A549 (cell line): ENCODE data around the gene CCDC170. TPM values are rescaled to one million over a fixed set of nuclear protein-coding genes. Genes with fewer than 3 reads are reported as not detected.

Source experiments
- ATAC-seq, 2 experiments: fragments of 200-7000 bp in 1 of 2; fragments of >200 bp in 1 of 2; cut with Nextera tagmentation in 1 of 2; cut with Tn5 transposase in 1 of 2; 3 replicates each; pipeline versions ENCODE4 v1.8.0 to v1.9.1; 2018 to 2020; ENCODE audit warnings: mild to moderate bottlenecking in 1 of 2, moderate library complexity in 1 of 2
- CTCF ChIA-PET: fragments of 300-600 bp; sonication (Branson Sonifier 250); formaldehyde crosslinking; extraction: SDS; loops from one replicate; lab custom pipeline; 2021; ENCODE audit warnings: antibody characterized with exemption, inconsistent platforms; lab: Yijun Ruan, JAX
- POLR2A ChIA-PET: fragments of 350-600 bp; formaldehyde crosslinking; extraction: SDS; loops from one replicate; lab custom pipeline; 2021; ENCODE audit warnings: antibody characterized with exemption, inconsistent platforms; lab: Yijun Ruan, JAX
- DNase-seq, 2 experiments: peaks; one replicate each; pipeline versions ENCODE4 v3.0.0 to v3.0.0-alpha.2; 2011 to 2016; ENCODE audit warnings: low read depth in 1 of 2, low spot score in 1 of 2
- FAIRE-seq: peaks from 2 replicates; lab custom pipeline; 2011; peaks lifted over from hg19 to GRCh38; lab: Jason Lieb, UNC
- H3K27ac ChIP-seq, 2 experiments: fragments of >200 bp; sonication (Bioruptor Twin); formaldehyde crosslinking; 3 replicates each; pipeline ENCODE4 v1.5.1; 2016 to 2017
- H3K4me1 ChIP-seq: fragments of >200 bp; sonication (Bioruptor Twin); formaldehyde crosslinking; 3 replicates; pipeline ENCODE4 v1.6.1; 2016
- H3K4me2 ChIP-seq: fragments of >200 bp; sonication (Bioruptor Twin); formaldehyde crosslinking; 3 replicates; pipeline ENCODE4 v1.6.1; 2016
- H3K4me3 ChIP-seq: fragments of >200 bp; sonication (Bioruptor Twin); formaldehyde crosslinking; 3 replicates; pipeline ENCODE4 v1.5.1; 2016
- H3K9me3 ChIP-seq: fragments of >200 bp; sonication (Bioruptor Twin); formaldehyde crosslinking; 3 replicates; pipeline ENCODE4 v1.6.1; 2016
- BCL3 ChIP-seq: fragments of >200 bp; sonication (Bioruptor Twin); formaldehyde crosslinking; IDR thresholded peaks from 3 replicates; pipeline ENCODE4 v1.6.1; 2016
- CBX2 ChIP-seq: fragments of 200-600 bp; sonication (generic); IDR thresholded peaks from 2 replicates; pipeline ENCODE4 v1.6.1; 2016; ENCODE audit warnings: low read depth, mild to moderate bottlenecking, borderline replicate concordance
- CBX8 ChIP-seq: fragments of 200-600 bp; sonication (generic); IDR thresholded peaks from 2 replicates; pipeline ENCODE4 v1.6.1; 2016
- CEBPB ChIP-seq, 2 experiments: fragments of >200 bp in 1 of 2; sonication (Bioruptor Twin) in 1 of 2; formaldehyde crosslinking in 1 of 2; IDR thresholded peaks; 2 replicates each; pipeline ENCODE4 v1.6.1; 2012 to 2016
- CHD2 ChIP-seq: fragments of 150-350 bp; IDR thresholded peaks from 2 replicates; pipeline ENCODE4 v1.6.1; 2014; ENCODE audit warnings: low read length; ENCODE audit not compliant: partially characterized antibody
- FOSL2 ChIP-seq, 2 experiments: fragments of 450-650 bp in 1 of 2; fragments of >200 bp in 1 of 2; sonication (Bioruptor Twin) in 1 of 2; formaldehyde crosslinking; IDR thresholded peaks; 2 replicates each; pipeline versions ENCODE4 v1.5.0 to v1.6.1; 2016 to 2020; ENCODE audit warnings: mild to moderate bottlenecking in 1 of 2, moderate library complexity in 1 of 2
- FOXS1 ChIP-seq: fragments of 250-450 bp; sonication (Bioruptor Pico); IDR thresholded peaks from 2 replicates; pipeline ENCODE4 v1.5.0; 2020; ENCODE audit warnings: mild to moderate bottlenecking, moderate library complexity
- HDAC2 ChIP-seq: fragments of 200-600 bp; sonication (generic); IDR thresholded peaks from 2 replicates; pipeline ENCODE4 v1.6.1; 2016
- HEYL ChIP-seq: fragments of 250-450 bp; sonication (Bioruptor Pico); IDR thresholded peaks from 2 replicates; pipeline ENCODE4 v1.8.0; 2021; ENCODE audit warnings: mild to moderate bottlenecking, moderate library complexity
- HOXA7 ChIP-seq: fragments of 250-450 bp; sonication (Bioruptor Pico); IDR thresholded peaks from 2 replicates; pipeline ENCODE4 v1.5.0; 2020; ENCODE audit warnings: mild to moderate bottlenecking, moderate library complexity
- HOXB13 ChIP-seq: fragments of 250-450 bp; sonication (Bioruptor Pico); IDR thresholded peaks from 2 replicates; pipeline ENCODE4 v1.5.0; 2020; ENCODE audit warnings: low read depth, mild to moderate bottlenecking, moderate library complexity
- HOXB5 ChIP-seq: fragments of 250-450 bp; sonication (Bioruptor Pico); IDR thresholded peaks from 2 replicates; pipeline ENCODE4 v1.5.0; 2020; ENCODE audit warnings: mild to moderate bottlenecking, moderate library complexity
- JUNB ChIP-seq: fragments of >200 bp; sonication (Bioruptor Twin); formaldehyde crosslinking; IDR thresholded peaks from 2 replicates; pipeline ENCODE4 v1.6.1; 2016
- KDM5A ChIP-seq: fragments of 200-600 bp; sonication (generic); IDR thresholded peaks from 2 replicates; pipeline ENCODE4 v1.6.1; 2016; ENCODE audit warnings: antibody characterized with exemption, mild to moderate bottlenecking
- MAZ ChIP-seq: fragments of 150-350 bp; IDR thresholded peaks from 2 replicates; pipeline ENCODE4 v1.6.1; 2014; ENCODE audit warnings: antibody characterized with exemption, low read depth, low read length, borderline replicate concordance
- NPAS2 ChIP-seq: fragments of 250-450 bp; sonication (Bioruptor Pico); IDR thresholded peaks from 2 replicates; pipeline ENCODE4 v1.8.0; 2022; ENCODE audit warnings: mild to moderate bottlenecking, moderate library complexity, borderline replicate concordance
- NR3C1 ChIP-seq: fragments of >200 bp; sonication (Bioruptor Twin); formaldehyde crosslinking; IDR thresholded peaks from 3 replicates; pipeline ENCODE4 v1.6.1; 2017
- PHF8 ChIP-seq: fragments of 200-600 bp; sonication (generic); IDR thresholded peaks from 2 replicates; pipeline ENCODE4 v1.6.1; 2016; ENCODE audit warnings: low read depth, mild to moderate bottlenecking, antibody characterized with exemption, moderate library complexity, borderline replicate concordance
- POLR2AphosphoS2 ChIP-seq: conservative IDR thresholded peaks from 2 replicates; pipeline ENCODE4 v1.6.1; 2012; ENCODE audit warnings: low read length, improper control_type of control experiment, inconsistent platforms
- RARB ChIP-seq: fragments of 250-450 bp; sonication (Bioruptor Pico); IDR thresholded peaks from 2 replicates; pipeline ENCODE4 v1.8.0; 2021; ENCODE audit warnings: mild to moderate bottlenecking, moderate library complexity
- RCOR1 ChIP-seq: fragments of 150-350 bp; IDR thresholded peaks from 2 replicates; pipeline ENCODE4 v1.6.1; 2014; ENCODE audit warnings: antibody characterized with exemption, low read length, low read depth
- RNF2 ChIP-seq: fragments of 200-600 bp; sonication (generic); IDR thresholded peaks from 2 replicates; pipeline ENCODE4 v1.6.1; 2016; ENCODE audit warnings: low read depth, mild to moderate bottlenecking, antibody characterized with exemption, moderate library complexity, borderline replicate concordance
- SMC3 ChIP-seq: fragments of >200 bp; sonication (Bioruptor Twin); formaldehyde crosslinking; IDR thresholded peaks from 3 replicates; pipeline ENCODE4 v1.6.1; 2018; ENCODE audit warnings: inconsistent platforms
- SREBF2 ChIP-seq: fragments of 450-650 bp; IDR thresholded peaks from 2 replicates; pipeline ENCODE4 v1.6.1; 2014; ENCODE audit warnings: mild to moderate bottlenecking, moderate library complexity
- TFCP2L1 ChIP-seq: fragments of 250-450 bp; sonication (Bioruptor Pico); IDR thresholded peaks from 2 replicates; pipeline ENCODE4 v1.5.0; 2021; ENCODE audit warnings: mild to moderate bottlenecking
- ZFP36 ChIP-seq: fragments of 450-650 bp; IDR thresholded peaks from 2 replicates; pipeline ENCODE4 v1.6.1; 2014; ENCODE audit warnings: borderline replicate concordance; ENCODE audit not compliant: partially characterized antibody
- WGBS: methylation state at CpG from one replicate; pipeline ENCODE4 v1.1.6; 2017; ENCODE audit errors: missing lambda C conversion rate; 5-methylcytosine and 5-hydroxymethylcytosine counted together
- polyA plus RNA-seq, 4 experiments: library from polyadenylated mRNA; depleted of rRNA in 3 of 4; stranded (reverse); fragments of >200 nt; fragmentation: RNase III in 1 of 4; extraction: RNeasy Plus Mini Kit Qiagen cat#74134 plus additional on column Dnase treatment in 1 of 4; gene quantifications; 2 replicates in 3 of 4; 3 replicates in 1 of 4; pipeline ENCODE4 v1.2.3, GENCODE V29; 2011 to 2017
- TF ChIP-seq, protein P1 (sequence below): fragments of >200 bp; sonication (Bioruptor Twin); formaldehyde crosslinking; IDR thresholded peaks from 2 replicates; pipeline ENCODE4 v1.6.1; 2016
- TF ChIP-seq, protein P2 (sequence below): fragments of 200-600 bp; sonication (generic); IDR thresholded peaks from 2 replicates; pipeline ENCODE4 v1.6.1; 2016; ENCODE audit warnings: antibody characterized with exemption, mild to moderate bottlenecking, moderate library complexity

CCDC170 gene
- polyA plus RNA-seq, 2 of the 4 experiments (the other 2 are of a cell fraction), result 0.09 to 0.61 TPM

GRCh38 chr6:151549790-151550189 lies 56.0 kb downstream of the CCDC170 start:
- H3K9me3 ChIP-seq, result no peaks in the 10 kb centered on the region
- H3K4me1 ChIP-seq, result no peaks in the 10 kb centered on the region
- WGBS, result 3% methylated on average over 1 of the region's 1 CpG
- H3K4me3 ChIP-seq, result no peak overlapping the region
- H3K27ac ChIP-seq, result no peak overlapping the region
- no peak overlapping the region for H3K4me2 ChIP-seq
- FAIRE-seq, result no peak
- TF ChIP-seq KDM5A, result no peak
- no peak for TF ChIP-seq HOXB5 (CRISPR knock-in tag)
- no peak for TF ChIP-seq NR3C1
- no peak for TF ChIP-seq RCOR1
- TF ChIP-seq TFCP2L1 (CRISPR knock-in tag), result no peak
- TF ChIP-seq HOXB13 (CRISPR knock-in tag), result no peak
- no peak for TF ChIP-seq SREBF2
- TF ChIP-seq FOXS1, result no peak
- TF ChIP-seq RARB (CRISPR knock-in tag), result no peak
- no peak for TF ChIP-seq CEBPB (IDR thresholded peaks at IDR 0.05)
- TF ChIP-seq SMC3, result no peak
- TF ChIP-seq, protein P1, sequence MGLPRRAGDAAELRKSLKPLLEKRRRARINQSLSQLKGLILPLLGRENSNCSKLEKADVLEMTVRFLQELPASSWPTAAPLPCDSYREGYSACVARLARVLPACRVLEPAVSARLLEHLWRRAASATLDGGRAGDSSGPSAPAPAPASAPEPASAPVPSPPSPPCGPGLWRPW, result no peak
- no peak for TF ChIP-seq CHD2
- no peak for TF ChIP-seq PHF8
- no peak for TF ChIP-seq MAZ
- no peak for TF ChIP-seq POLR2AphosphoS2
- TF ChIP-seq HOXA7 (CRISPR knock-in tag), result no peak
- TF ChIP-seq, all 56 proteins: peak for 0
- ATAC-seq (no peak), DNase-seq (no peak)
- ChIA-PET CTCF (no interaction called here), POLR2A (no interaction called here)

DNA sequence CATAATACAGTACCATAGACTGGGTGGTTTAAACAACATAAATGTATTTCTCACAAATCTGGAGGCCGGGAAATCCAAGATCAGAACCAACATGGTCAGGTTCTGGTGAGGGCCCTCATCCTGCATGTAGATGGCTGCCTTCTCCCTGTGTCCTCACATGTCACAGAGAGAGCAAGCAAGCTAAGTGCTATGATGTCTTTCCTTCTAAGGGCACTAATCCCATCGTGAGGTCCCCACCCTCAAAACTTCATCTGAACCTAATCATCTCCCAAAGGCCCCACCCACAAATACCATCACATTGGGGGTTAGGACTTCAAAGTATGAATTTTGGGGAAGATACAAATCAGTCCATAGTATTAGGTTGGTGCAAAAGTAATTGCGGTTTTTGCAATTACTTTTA lies 56.8 kb downstream of the CCDC170 start:
- FAIRE-seq (no peak), ATAC-seq (no peak)
- WGBS, result 18% methylated on average over 3 of the region's 3 CpGs
- Histone ChIP-seq H3K27ac (no peak overlapping the region), H3K4me1 (no peaks in the 10 kb centered on the region), H3K4me2 (no peak overlapping the region), H3K4me3 (no peak overlapping the region), H3K9me3 (no peaks in the 10 kb centered on the region)
- CTCF ChIA-PET, result no interaction called here
- POLR2A ChIA-PET, result no interaction called here
- TF ChIP-seq BCL3 (no peak), RCOR1 (no peak), RNF2 (no peak), KDM5A (no peak), HEYL (CRISPR knock-in tag) (no peak), NPAS2 (CRISPR knock-in tag) (no peak), POLR2AphosphoS2 (no peak), CBX8 (no peak), ZFP36 (no peak), FOSL2 (IDR thresholded peaks at IDR 0.05) (no peak), FOSL2 (CRISPR knock-in tag; IDR thresholded peaks at IDR 0.05) (no peak), CBX2 (no peak), JUNB (no peak), HDAC2 (no peak)
- TF ChIP-seq, protein P2, sequence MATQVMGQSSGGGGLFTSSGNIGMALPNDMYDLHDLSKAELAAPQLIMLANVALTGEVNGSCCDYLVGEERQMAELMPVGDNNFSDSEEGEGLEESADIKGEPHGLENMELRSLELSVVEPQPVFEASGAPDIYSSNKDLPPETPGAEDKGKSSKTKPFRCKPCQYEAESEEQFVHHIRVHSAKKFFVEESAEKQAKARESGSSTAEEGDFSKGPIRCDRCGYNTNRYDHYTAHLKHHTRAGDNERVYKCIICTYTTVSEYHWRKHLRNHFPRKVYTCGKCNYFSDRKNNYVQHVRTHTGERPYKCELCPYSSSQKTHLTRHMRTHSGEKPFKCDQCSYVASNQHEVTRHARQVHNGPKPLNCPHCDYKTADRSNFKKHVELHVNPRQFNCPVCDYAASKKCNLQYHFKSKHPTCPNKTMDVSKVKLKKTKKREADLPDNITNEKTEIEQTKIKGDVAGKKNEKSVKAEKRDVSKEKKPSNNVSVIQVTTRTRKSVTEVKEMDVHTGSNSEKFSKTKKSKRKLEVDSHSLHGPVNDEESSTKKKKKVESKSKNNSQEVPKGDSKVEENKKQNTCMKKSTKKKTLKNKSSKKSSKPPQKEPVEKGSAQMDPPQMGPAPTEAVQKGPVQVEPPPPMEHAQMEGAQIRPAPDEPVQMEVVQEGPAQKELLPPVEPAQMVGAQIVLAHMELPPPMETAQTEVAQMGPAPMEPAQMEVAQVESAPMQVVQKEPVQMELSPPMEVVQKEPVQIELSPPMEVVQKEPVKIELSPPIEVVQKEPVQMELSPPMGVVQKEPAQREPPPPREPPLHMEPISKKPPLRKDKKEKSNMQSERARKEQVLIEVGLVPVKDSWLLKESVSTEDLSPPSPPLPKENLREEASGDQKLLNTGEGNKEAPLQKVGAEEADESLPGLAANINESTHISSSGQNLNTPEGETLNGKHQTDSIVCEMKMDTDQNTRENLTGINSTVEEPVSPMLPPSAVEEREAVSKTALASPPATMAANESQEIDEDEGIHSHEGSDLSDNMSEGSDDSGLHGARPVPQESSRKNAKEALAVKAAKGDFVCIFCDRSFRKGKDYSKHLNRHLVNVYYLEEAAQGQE, result no peak
- TF ChIP-seq, all 56 proteins: peak for 0
- no peak for DNase-seq
